Measurements from ENCODE around the gene FAM3C. TPM values are rescaled to one million over a fixed set of nuclear protein-coding genes. Genes with fewer than 3 reads are reported as not detected.

The FAM3C gene
- total and polyA plus RNA-seq, 10 of the 15 experiments (the other 5 are each of a cell fraction or from before 2014, with no cell fraction given), result 11.0 to 110 (median 27.8) TPM

DNA sequence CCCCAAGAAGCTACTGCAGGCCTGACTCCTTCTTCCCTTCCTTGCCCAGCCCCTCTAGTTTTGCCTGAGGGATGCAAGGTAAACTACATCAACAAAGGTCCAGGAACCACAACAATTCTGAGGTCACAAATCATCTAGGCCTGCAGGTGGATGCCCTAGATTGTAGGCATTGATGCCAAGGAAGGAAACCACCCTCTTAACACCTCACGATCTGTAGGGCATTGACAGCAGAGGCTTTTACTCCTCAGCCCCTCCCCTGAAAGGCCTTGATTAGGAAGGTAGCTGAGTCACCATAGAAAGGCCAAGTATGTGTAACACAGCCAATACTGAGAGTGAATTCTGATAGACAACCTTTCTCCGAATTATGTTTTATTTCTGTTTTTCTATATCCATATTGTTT is 46.7 kb upstream of the FAM3C start:
- no peaks in the 10 kb centered on the region for H3K79me2 ChIP-seq (ENCODE audit: control insufficient read depth, insufficient read depth, low read length)
- H3K27ac ChIP-seq (ENCODE audit: control insufficient read depth, insufficient read depth), result no peak overlapping the region
- no peaks in the 10 kb centered on the region for H3K36me3 ChIP-seq (ENCODE audit: control insufficient read depth in 2 of 2, insufficient read depth in 2 of 2, low read length in 1 of 2)
- ChIA-PET SMC1A (ENCODE audit: uncharacterized antibody, unreplicated experiment) (interaction anchor here (1.3 to 1.5 kb wide), 3 partner anchors 9 to 31 kb away, joined by 4 read pairs; no protein-coding TSS in a partner anchor), CTCF (interaction anchor here (2.2 kb wide), 1 partner anchor 8 kb away, joined by 8 read pairs; no protein-coding TSS in a partner anchor), RAD21 (ENCODE audit: unreplicated experiment) (interaction anchor here (0.6 kb wide), 1 partner anchor 88 kb away, joined by 3 read pairs; no protein-coding TSS in a partner anchor), POLR2A (no interaction called here)
- no peaks in the 10 kb centered on the region for H3K27me3 ChIP-seq (replicated peaks in 1 of 2; ENCODE audit: control insufficient read depth in 2 of 2, insufficient read depth in 2 of 2, low read length in 1 of 2)
- H3K4me3 ChIP-seq, result no peak overlapping the region
- intact Hi-C loops (cut with micrococcal nuclease; ENCODE audit: unreplicated experiment), result no loop called here
- no peak overlapping the region for H2AFZ ChIP-seq (ENCODE audit: control insufficient read depth, low read depth, low read length)
- no peaks in the 10 kb centered on the region for H3K9me3 ChIP-seq (replicated peaks; ENCODE audit: control insufficient read depth, insufficient read depth, low read length)
- BruUV-seq (replicated peaks), result no TSS peak
- no peak overlapping the region for H3K9ac ChIP-seq (ENCODE audit: control insufficient read depth, insufficient read depth, low read length)
- no peak overlapping the region for H3K4me2 ChIP-seq (ENCODE audit: control insufficient read depth, insufficient read depth)
- FAIRE-seq (no peak), DNase-seq (ENCODE audit: low read depth, low spot score) (no peak), ATAC-seq (peak; percentile 65)
- WGBS (ENCODE audit: insufficient coverage, insufficient replicate concordance, low lambda C conversion rate, missing lambda C conversion rate), result 50% methylated on average over 2 of the region's 2 CpGs
- H4K20me1 ChIP-seq (ENCODE audit: control insufficient read depth, insufficient read depth), result no peaks in the 10 kb centered on the region
- H3K4me1 ChIP-seq (ENCODE audit: control insufficient read depth, insufficient read depth, low read length), result 0 out of 2 replicates have a peak, but pooled peaks cover 7% of the 10 kb centered on the region
- in situ Hi-C loops (cut with MboI), result no loop called here
- no peak for TF ChIP-seq POLR2AphosphoS5 (IDR thresholded peaks at IDR 0.05; ENCODE audit: low read length)
- TF ChIP-seq IKZF1 (conservative IDR thresholded peaks at IDR 0.05), result no peak
- TF ChIP-seq SUPT20H (IDR thresholded peaks at IDR 0.05; ENCODE audit: borderline replicate concordance, control insufficient read depth, low read depth, low read length), result no peak
- TF ChIP-seq KDM1A (IDR thresholded peaks at IDR 0.05; ENCODE audit: borderline replicate concordance), result no peak
- no peak for TF ChIP-seq NRF1 (conservative IDR thresholded peaks at IDR 0.05; ENCODE audit: low read depth, low read length)
- TF ChIP-seq RBBP5 (conservative IDR thresholded peaks at IDR 0.05), result no peak
- no peak for TF ChIP-seq ZNF207 (IDR thresholded peaks at IDR 0.05; ENCODE audit: borderline replicate concordance)
- TF ChIP-seq, protein P1, sequence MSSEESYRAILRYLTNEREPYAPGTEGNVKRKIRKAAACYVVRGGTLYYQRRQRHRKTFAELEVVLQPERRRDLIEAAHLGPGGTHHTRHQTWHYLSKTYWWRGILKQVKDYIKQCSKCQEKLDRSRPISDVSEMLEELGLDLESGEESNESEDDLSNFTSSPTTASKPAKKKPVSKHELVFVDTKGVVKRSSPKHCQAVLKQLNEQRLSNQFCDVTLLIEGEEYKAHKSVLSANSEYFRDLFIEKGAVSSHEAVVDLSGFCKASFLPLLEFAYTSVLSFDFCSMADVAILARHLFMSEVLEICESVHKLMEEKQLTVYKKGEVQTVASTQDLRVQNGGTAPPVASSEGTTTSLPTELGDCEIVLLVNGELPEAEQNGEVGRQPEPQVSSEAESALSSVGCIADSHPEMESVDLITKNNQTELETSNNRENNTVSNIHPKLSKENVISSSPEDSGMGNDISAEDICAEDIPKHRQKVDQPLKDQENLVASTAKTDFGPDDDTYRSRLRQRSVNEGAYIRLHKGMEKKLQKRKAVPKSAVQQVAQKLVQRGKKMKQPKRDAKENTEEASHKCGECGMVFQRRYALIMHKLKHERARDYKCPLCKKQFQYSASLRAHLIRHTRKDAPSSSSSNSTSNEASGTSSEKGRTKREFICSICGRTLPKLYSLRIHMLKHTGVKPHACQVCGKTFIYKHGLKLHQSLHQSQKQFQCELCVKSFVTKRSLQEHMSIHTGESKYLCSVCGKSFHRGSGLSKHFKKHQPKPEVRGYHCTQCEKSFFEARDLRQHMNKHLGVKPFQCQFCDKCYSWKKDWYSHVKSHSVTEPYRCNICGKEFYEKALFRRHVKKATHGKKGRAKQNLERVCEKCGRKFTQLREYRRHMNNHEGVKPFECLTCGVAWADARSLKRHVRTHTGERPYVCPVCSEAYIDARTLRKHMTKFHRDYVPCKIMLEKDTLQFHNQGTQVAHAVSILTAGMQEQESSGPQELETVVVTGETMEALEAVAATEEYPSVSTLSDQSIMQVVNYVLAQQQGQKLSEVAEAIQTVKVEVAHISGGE (CRISPR knock-in tag; IDR thresholded peaks at IDR 0.05), result no peak
- TF ChIP-seq CBX5 (IDR thresholded peaks at IDR 0.05; ENCODE audit: low read depth), result no peak
- TF ChIP-seq CREB1 (IDR thresholded peaks at IDR 0.05; ENCODE audit: low read depth), result no peak
- TF ChIP-seq NR2F1 (conservative IDR thresholded peaks at IDR 0.05), result no peak

All from GM12878 (cell line).